ENCODE measurements around the gene ETV7. TPM values are rescaled to one million over a fixed set of nuclear protein-coding genes. Genes with fewer than 3 reads are reported as not detected.

The ETV7 gene
- total and polyA plus RNA-seq, 2 donors (not counting 1 experiment from before 2014, with no cell fraction given): 0.40 to 1.5 TPM

DNA sequence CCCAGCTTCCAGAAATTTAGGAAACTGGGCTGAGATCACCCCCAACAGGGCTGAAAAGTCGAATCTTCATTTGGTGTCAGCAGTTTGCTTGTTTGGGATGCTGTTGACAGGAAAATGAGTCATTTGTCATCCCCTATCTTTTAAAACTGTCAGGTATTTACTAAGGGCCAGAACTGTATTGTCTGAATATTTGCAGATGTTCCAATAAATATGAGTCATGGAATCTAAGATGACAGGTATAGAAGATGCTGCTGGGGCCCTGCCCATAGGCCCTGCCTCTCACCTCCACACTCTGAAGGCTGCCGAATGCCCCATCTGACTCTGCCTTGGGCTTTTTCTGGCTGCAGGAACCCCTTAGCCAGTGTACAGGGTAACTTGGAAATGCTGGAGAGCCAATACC lies 3.9 kb downstream of the ETV7 start:
- no peak for DNase-seq (ENCODE audit: low read depth in 2 of 2)
- H3K4me1 ChIP-seq (ENCODE audit: control insufficient read depth, extremely low read depth, insufficient read depth, low read length): peaks cover 5% of the 10 kb centered on the region

DNA sequence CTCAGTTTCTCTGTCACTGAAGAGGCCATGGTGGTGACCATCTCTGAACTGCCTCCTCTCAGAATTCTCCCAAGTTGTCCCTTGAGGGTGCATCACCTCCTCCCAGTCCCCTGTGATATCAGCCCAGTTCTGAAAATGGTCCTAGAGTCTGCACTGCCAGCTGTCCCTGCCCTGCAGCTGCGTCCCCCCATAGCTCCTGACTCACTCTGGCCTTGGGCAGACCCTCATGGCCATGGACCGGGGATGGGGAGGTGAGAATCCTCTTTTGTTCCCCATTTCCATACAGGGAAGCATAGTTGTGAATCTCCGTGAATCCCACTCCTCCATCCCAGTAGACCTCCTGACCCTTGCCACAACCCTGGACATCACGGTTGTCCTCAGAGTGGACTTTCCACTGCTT lies 4.5 kb downstream of the ETV7 start:
- Histone ChIP-seq H3K27ac (ENCODE audit: insufficient read depth, low read length) (no peak overlapping the region), H3K4me1 (ENCODE audit: control insufficient read depth, extremely low read depth, insufficient read depth, low read length) (peaks cover 5% of the 10 kb centered on the region), H3K36me3 (ENCODE audit: control insufficient read depth, insufficient read depth, low read length) (no peaks in the 10 kb centered on the region), H3K4me3 (replicated peaks in 1 of 4; ENCODE audit: control extremely low read depth in 1 of 4, insufficient read depth in 1 of 4, low read depth in 3 of 4, low read length in 4 of 4) (no peak overlapping the region), H3K4me2 (ENCODE audit: extremely low read depth, insufficient read depth, low read length) (no peak overlapping the region), H3K79me2 (ENCODE audit: control insufficient read depth, insufficient read depth, low read length) (no peaks in the 10 kb centered on the region), H3K9ac (ENCODE audit: insufficient read depth, low read length) (no peak overlapping the region), H3K9me3 (ENCODE audit: control insufficient read depth, insufficient read depth, low read depth, low read length) (no peaks in the 10 kb centered on the region), H4K20me1 (ENCODE audit: control insufficient read depth, extremely low read depth, insufficient read depth, low read length) (no peaks in the 10 kb centered on the region), H2AFZ (ENCODE audit: low read length) (no peak overlapping the region), H3K27me3 (ENCODE audit: control insufficient read depth, insufficient read depth, low read length) (peaks cover 8% of the 10 kb centered on the region)
- TF ChIP-seq, protein P1, sequence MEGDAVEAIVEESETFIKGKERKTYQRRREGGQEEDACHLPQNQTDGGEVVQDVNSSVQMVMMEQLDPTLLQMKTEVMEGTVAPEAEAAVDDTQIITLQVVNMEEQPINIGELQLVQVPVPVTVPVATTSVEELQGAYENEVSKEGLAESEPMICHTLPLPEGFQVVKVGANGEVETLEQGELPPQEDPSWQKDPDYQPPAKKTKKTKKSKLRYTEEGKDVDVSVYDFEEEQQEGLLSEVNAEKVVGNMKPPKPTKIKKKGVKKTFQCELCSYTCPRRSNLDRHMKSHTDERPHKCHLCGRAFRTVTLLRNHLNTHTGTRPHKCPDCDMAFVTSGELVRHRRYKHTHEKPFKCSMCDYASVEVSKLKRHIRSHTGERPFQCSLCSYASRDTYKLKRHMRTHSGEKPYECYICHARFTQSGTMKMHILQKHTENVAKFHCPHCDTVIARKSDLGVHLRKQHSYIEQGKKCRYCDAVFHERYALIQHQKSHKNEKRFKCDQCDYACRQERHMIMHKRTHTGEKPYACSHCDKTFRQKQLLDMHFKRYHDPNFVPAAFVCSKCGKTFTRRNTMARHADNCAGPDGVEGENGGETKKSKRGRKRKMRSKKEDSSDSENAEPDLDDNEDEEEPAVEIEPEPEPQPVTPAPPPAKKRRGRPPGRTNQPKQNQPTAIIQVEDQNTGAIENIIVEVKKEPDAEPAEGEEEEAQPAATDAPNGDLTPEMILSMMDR (conservative IDR thresholded peaks at IDR 0.05 in 1 of 2, IDR thresholded peaks at IDR 0.05 in 1 of 2; ENCODE audit: low read depth in 1 of 2, low read length in 2 of 2): no peak
- TF ChIP-seq EZH2 (IDR thresholded peaks at IDR 0.05; ENCODE audit: low read length, missing control alignments): no peak
- DNase-seq (ENCODE audit: low read depth in 2 of 2): no peak

More for the DNA sequence above, 3.9 kb downstream of the ETV7 start:
- no peak overlapping the region for H3K4me3 ChIP-seq (replicated peaks in 1 of 4; ENCODE audit: control extremely low read depth in 1 of 4, insufficient read depth in 1 of 4, low read depth in 3 of 4, low read length in 4 of 4)
- no peak overlapping the region for H3K9ac ChIP-seq (ENCODE audit: insufficient read depth, low read length)
- H2AFZ ChIP-seq (ENCODE audit: low read length): no peak overlapping the region
- H3K36me3 ChIP-seq (ENCODE audit: control insufficient read depth, insufficient read depth, low read length): no peaks in the 10 kb centered on the region
- H3K27me3 ChIP-seq (ENCODE audit: control insufficient read depth, insufficient read depth, low read length): peaks cover 9% of the 10 kb centered on the region
- H3K79me2 ChIP-seq (ENCODE audit: control insufficient read depth, insufficient read depth, low read length): no peaks in the 10 kb centered on the region
- no peaks in the 10 kb centered on the region for H4K20me1 ChIP-seq (ENCODE audit: control insufficient read depth, extremely low read depth, insufficient read depth, low read length)
- no peak overlapping the region for H3K27ac ChIP-seq (ENCODE audit: insufficient read depth, low read length)
- no peaks in the 10 kb centered on the region for H3K9me3 ChIP-seq (ENCODE audit: control insufficient read depth, insufficient read depth, low read depth, low read length)
- TF ChIP-seq, protein P1 (conservative IDR thresholded peaks at IDR 0.05 in 1 of 2, IDR thresholded peaks at IDR 0.05 in 1 of 2; ENCODE audit: low read depth in 1 of 2, low read length in 2 of 2): no peak
- TF ChIP-seq EZH2 (IDR thresholded peaks at IDR 0.05; ENCODE audit: low read length, missing control alignments): no peak
- no peak overlapping the region for H3K4me2 ChIP-seq (ENCODE audit: extremely low read depth, insufficient read depth, low read length)

DNA sequence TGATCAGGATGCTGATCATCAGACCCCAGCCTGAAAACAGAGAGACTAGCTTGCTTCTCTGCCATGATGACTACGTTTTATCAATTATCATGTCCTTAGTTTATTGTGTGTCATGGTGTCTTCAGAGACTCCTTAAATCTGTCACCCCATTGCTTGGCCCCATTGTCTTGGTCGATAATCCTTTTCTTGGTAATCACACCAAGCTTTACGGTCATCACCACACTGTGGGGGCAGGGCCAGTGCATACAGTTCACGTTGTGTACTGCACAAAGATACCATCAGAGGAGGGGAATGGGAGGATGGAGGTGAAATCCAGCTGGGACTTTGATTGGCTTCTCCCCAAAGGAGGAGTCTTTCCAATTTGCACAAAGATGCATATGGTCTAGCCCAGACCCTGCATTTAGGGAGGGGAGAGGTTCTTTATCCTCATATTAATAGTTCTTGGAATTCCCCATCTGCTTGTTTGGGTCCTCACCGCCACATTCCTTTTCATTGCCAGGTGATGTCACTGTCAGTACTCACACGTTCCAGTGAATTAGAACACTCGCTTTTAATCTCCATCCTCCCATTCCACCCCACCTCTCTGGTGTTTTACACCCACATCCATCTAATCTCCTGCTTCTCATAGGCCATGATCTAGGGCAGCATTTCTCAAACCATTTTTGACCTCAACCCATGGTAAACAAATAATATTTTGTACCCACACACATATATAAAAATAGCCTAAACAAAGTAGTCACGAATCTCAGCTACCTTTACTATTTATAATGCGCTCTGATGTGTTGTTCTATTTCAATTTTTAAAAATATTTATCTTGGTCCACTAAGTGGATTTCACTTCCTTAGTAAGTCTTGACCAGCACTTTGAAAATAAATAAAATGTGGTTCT lies 5.7 kb downstream of the ETV7 start:
- no peak overlapping the region for H3K4me3 ChIP-seq (replicated peaks in 1 of 4; ENCODE audit: control extremely low read depth in 1 of 4, insufficient read depth in 1 of 4, low read depth in 3 of 4, low read length in 4 of 4)
- no peak overlapping the region for H3K4me2 ChIP-seq (ENCODE audit: extremely low read depth, insufficient read depth, low read length)
- H3K36me3 ChIP-seq (ENCODE audit: control insufficient read depth, insufficient read depth, low read length): no peaks in the 10 kb centered on the region
- TF ChIP-seq, protein P1 (conservative IDR thresholded peaks at IDR 0.05 in 1 of 2, IDR thresholded peaks at IDR 0.05 in 1 of 2; ENCODE audit: low read depth in 1 of 2, low read length in 2 of 2): no peak
- no peak for TF ChIP-seq EZH2 (IDR thresholded peaks at IDR 0.05; ENCODE audit: low read length, missing control alignments)
- H2AFZ ChIP-seq (ENCODE audit: low read length): no peak overlapping the region
- no peaks in the 10 kb centered on the region for H3K9me3 ChIP-seq (ENCODE audit: control insufficient read depth, insufficient read depth, low read depth, low read length)
- no peaks in the 10 kb centered on the region for H3K4me1 ChIP-seq (ENCODE audit: control insufficient read depth, extremely low read depth, insufficient read depth, low read length)
- H3K79me2 ChIP-seq (ENCODE audit: control insufficient read depth, insufficient read depth, low read length): no peaks in the 10 kb centered on the region
- DNase-seq (ENCODE audit: low read depth in 2 of 2): peak in 1 of 2 donors; percentile 23
- H3K27ac ChIP-seq (ENCODE audit: insufficient read depth, low read length): no peak overlapping the region
- H3K9ac ChIP-seq (ENCODE audit: insufficient read depth, low read length): no peak overlapping the region
- H3K27me3 ChIP-seq (ENCODE audit: control insufficient read depth, insufficient read depth, low read length): no peaks in the 10 kb centered on the region
- no peaks in the 10 kb centered on the region for H4K20me1 ChIP-seq (ENCODE audit: control insufficient read depth, extremely low read depth, insufficient read depth, low read length)

Data from fibroblast of lung (primary cell).